Mesendoderm (in vitro differentiated cells): ENCODE results near the gene SELENOO. TPM values are rescaled to one million over a fixed set of nuclear protein-coding genes. Genes with fewer than 3 reads are reported as not detected.

Experiments used
- DNase-seq: peaks from one replicate; pipeline ENCODE4 v3.0.0; 2013
- H2AK5ac ChIP-seq: 2 replicates; pipeline ENCODE4 v1.6.1; 2013; ENCODE audit warnings: low read length, inconsistent platforms
- H2BK120ac ChIP-seq: 2 replicates; pipeline ENCODE4 v1.6.1; 2013; ENCODE audit warnings: low read depth, mild to moderate bottlenecking, low read length, moderate library complexity, mixed read lengths
- H2BK15ac ChIP-seq: replicated peaks from 2 replicates; pipeline ENCODE4 v1.6.1; 2013; ENCODE audit warnings: low read depth, mild to moderate bottlenecking, moderate library complexity
- H2BK5ac ChIP-seq: 2 replicates; pipeline ENCODE4 v1.6.1; 2013; ENCODE audit warnings: low read length, inconsistent platforms
- H3K18ac ChIP-seq: 2 replicates; pipeline ENCODE4 v1.6.1; 2013; ENCODE audit warnings: mild to moderate bottlenecking, low read length, mixed read lengths
- H3K23ac ChIP-seq: one replicate; pipeline ENCODE4 v1.6.1; 2013; ENCODE audit warnings: low read length
- H3K27ac ChIP-seq: 2 replicates; pipeline ENCODE4 v1.5.1; 2013; ENCODE audit warnings: low read depth, mild to moderate bottlenecking, inconsistent platforms, low read length, moderate library complexity
- H3K27me3 ChIP-seq: 2 replicates; pipeline ENCODE4 v1.6.1; 2013; ENCODE audit warnings: low read length, control low read depth, mild to moderate bottlenecking, inconsistent platforms; ENCODE audit not compliant: insufficient read depth, poor library complexity
- H3K36me3 ChIP-seq: 2 replicates; pipeline ENCODE4 v1.6.1; 2013; ENCODE audit warnings: low read length, inconsistent platforms; ENCODE audit not compliant: control insufficient read depth, insufficient read depth
- H3K4ac ChIP-seq: one replicate; pipeline ENCODE4 v1.6.1; 2013; ENCODE audit warnings: low read depth, mild to moderate bottlenecking, low read length, moderate library complexity
- H3K4me1 ChIP-seq: 2 replicates; pipeline ENCODE4 v1.6.1; 2013; ENCODE audit warnings: low read depth, low read length, inconsistent platforms; ENCODE audit not compliant: control insufficient read depth
- H3K4me2 ChIP-seq: 2 replicates; pipeline ENCODE4 v1.6.1; 2013; ENCODE audit warnings: low read length
- H3K4me3 ChIP-seq: 2 replicates; pipeline ENCODE4 v1.5.1; 2013; ENCODE audit warnings: mild to moderate bottlenecking, low read length
- H3K56ac ChIP-seq: one replicate; pipeline ENCODE4 v1.6.1; 2013; ENCODE audit warnings: low read length
- H3K79me1 ChIP-seq: 2 replicates; pipeline ENCODE4 v1.6.1; 2013; ENCODE audit warnings: low read length, inconsistent platforms
- H3K79me2 ChIP-seq: 2 replicates; pipeline ENCODE4 v1.6.1; 2013; ENCODE audit warnings: mild to moderate bottlenecking, low read length; ENCODE audit not compliant: control insufficient read depth, insufficient read depth
- H3K9ac ChIP-seq: 2 replicates; pipeline ENCODE4 v1.6.1; 2013; ENCODE audit warnings: low read length, inconsistent platforms
- H4K5ac ChIP-seq: one replicate; pipeline ENCODE4 v1.6.1; 2013; ENCODE audit warnings: low read length
- H4K8ac ChIP-seq: one replicate; pipeline ENCODE4 v1.6.1; 2013; ENCODE audit warnings: low read depth, mild to moderate bottlenecking, control low read depth, low read length, moderate library complexity
- WGBS: extraction: QIAGEN DNeasy Blood & Tissue Kit; methylation state at CpG from one replicate; pipeline ENCODE4 v1.1.7; 2013; ENCODE audit warnings: low lambda C conversion rate, missing lambda C conversion rate; ENCODE audit not compliant: insufficient coverage; ENCODE audit errors: extremely low coverage; 5-methylcytosine and 5-hydroxymethylcytosine counted together
- polyA plus RNA-seq, 2 experiments: library from polyadenylated mRNA; stranded (reverse); fragments of 200-250 nt; gene quantifications; one replicate each; pipeline ENCODE4 v1.2.3, GENCODE V29; 2013

SELENOO gene, protein sequence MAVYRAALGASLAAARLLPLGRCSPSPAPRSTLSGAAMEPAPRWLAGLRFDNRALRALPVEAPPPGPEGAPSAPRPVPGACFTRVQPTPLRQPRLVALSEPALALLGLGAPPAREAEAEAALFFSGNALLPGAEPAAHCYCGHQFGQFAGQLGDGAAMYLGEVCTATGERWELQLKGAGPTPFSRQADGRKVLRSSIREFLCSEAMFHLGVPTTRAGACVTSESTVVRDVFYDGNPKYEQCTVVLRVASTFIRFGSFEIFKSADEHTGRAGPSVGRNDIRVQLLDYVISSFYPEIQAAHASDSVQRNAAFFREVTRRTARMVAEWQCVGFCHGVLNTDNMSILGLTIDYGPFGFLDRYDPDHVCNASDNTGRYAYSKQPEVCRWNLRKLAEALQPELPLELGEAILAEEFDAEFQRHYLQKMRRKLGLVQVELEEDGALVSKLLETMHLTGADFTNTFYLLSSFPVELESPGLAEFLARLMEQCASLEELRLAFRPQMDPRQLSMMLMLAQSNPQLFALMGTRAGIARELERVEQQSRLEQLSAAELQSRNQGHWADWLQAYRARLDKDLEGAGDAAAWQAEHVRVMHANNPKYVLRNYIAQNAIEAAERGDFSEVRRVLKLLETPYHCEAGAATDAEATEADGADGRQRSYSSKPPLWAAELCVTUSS
- 8.4 TPM for polyA plus RNA-seq (2013, experiment 1 of 2)
- polyA plus RNA-seq (2013, experiment 2 of 2): 8.9 TPM

- WGBS: no CpG with 5 or more reads among the region's 105 CpGs
- peak; percentile 86 for DNase-seq
Observed at GRCh38 chr22:50200461-50201190, at the start of gene SELENOO. Gene SELENOO (plus strand): TSS chr22:50201011. CDS start chr22:50201037, 26 bp downstream.

DNA sequence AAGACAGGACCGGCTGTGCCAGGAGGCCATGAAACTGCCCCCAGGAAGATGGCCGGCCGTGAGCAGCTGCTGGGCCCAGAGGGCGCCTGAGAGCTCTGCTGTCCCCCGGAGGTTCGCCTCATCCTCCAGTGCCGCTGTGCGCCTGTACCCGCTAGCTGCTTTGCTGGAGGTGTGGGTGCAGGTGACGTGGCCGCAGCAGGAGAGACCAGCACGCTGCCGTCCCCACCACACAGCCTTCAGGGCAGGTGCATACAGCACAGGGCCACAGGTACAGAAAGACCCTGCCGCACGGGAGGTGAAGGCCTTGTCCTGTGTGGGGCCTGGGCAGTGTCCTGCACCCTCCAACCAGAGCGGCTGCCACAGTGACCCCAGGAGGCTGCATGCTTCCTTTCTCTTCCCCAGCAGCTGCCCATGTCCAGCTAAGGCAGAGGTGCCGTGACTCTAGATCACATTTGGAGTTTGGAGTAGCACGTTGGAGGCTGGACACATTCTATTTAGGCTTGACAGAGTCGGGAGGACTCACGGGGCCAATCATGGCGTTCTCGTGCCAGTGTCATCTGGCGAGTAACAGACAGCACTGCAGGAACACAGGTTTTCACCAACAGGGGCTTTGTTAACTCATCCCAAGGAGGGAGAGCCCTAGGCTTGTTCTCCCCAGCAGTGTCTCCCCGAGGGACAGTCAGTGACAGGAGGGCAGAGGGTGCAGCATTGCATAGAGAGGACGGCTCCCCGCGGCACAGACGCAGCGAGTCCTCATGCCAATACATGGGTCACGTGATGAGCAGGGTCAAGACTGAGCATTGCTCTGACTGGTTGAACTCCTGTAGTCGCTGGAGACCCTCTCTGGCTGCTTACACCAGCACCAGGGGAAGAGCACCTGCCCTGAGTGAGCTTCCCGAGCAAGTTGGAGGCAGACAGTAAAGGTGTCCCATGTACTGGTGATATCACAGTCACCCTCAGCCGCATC lies 49.0 kb upstream of the SELENOO start:
- Histone ChIP-seq H3K79me2 (no peaks in the 10 kb centered on the region), H2AK5ac (no peak overlapping the region), H3K36me3 (no peaks in the 10 kb centered on the region), H3K23ac (no peak overlapping the region), H2BK5ac (no peak overlapping the region), H2BK120ac (no peak overlapping the region), H3K4me1 (no peaks in the 10 kb centered on the region), H3K18ac (no peak overlapping the region), H2BK15ac (no peak overlapping the region), H3K4me2 (no peak overlapping the region), H3K4me3 (no peak overlapping the region), H3K27me3 (no peaks in the 10 kb centered on the region), H4K5ac (no peak overlapping the region), H3K79me1 (no peaks in the 10 kb centered on the region), H3K9ac (no peak overlapping the region), H3K4ac (no peak overlapping the region), H4K8ac (no peak overlapping the region), H3K27ac (no peak overlapping the region), H3K56ac (no peak overlapping the region)
- WGBS: no CpG with 5 or more reads among the region's 33 CpGs
- no peak for DNase-seq

More at GRCh38 chr22:50200461-50201190, at the start of gene SELENOO:
- peaks cover 12% of the 10 kb centered on the region for H3K79me1 ChIP-seq
- H2AK5ac ChIP-seq: no peak within 1 kb of the TSS
- peak within 1 kb of the TSS; percentile 92 for H3K56ac ChIP-seq
- peak within 1 kb of the TSS; percentile 83 for H3K9ac ChIP-seq
- no peak within 1 kb of the TSS for H2BK5ac ChIP-seq
- H3K27me3 ChIP-seq: no peaks in the 10 kb centered on the region
- H4K8ac ChIP-seq: peak within 1 kb of the TSS; percentile 89
- peak within 1 kb of the TSS; percentile 78 for H3K4me3 ChIP-seq
- no peak within 1 kb of the TSS for H2BK15ac ChIP-seq
- H4K5ac ChIP-seq: no peak within 1 kb of the TSS
- peak within 1 kb of the TSS; percentile 84 for H3K4me2 ChIP-seq
- H3K27ac ChIP-seq: no peak within 1 kb of the TSS
- peaks cover 7% of the 10 kb centered on the region for H3K79me2 ChIP-seq
- H3K4ac ChIP-seq: peak within 1 kb of the TSS; percentile 39
- H2BK120ac ChIP-seq: no peak within 1 kb of the TSS
- H3K36me3 ChIP-seq: peaks cover 2% of the 10 kb centered on the region
- H3K23ac ChIP-seq: peak within 1 kb of the TSS; percentile 15
- H3K4me1 ChIP-seq: peaks cover 3% of the 10 kb centered on the region
- peak within 1 kb of the TSS; percentile 65 for H3K18ac ChIP-seq

DNA sequence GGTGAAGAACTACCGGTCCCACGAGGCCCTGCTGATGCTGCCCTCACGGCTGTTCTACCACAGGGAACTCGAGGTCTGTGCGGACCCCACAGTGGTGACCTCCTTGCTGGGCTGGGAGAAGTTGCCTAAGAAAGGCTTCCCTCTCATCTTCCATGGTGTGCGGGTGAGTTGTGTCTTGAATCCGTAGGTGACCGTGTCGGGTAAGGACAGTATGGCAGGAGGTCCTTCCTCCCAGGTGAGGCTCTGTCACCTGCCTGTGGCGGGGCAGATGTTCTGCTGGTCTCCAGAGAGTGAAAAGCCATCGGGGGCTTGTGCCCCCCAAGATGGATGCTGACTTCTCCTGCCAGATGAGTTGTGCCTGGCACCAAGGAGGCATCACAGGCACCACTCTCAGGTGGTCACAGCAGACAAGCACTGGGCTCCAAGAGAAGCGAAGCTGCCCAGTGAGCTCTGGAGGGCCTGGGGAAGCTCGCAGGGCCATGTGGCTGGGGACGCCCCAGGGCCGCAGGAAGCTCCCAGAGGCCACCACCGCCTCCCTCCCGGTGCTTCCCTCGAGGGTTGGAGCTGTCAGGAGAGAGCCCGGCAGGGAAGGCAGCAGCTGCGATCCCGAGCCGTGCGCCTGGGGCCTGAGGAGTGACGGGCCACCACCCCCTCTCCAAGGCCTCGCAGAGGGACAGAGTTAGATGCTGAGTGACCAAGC lies 47.6 kb upstream of the SELENOO start:
- Histone ChIP-seq H2AK5ac (no peak overlapping the region), H3K4me2 (no peak overlapping the region), H3K27me3 (no peaks in the 10 kb centered on the region), H3K4ac (no peak overlapping the region), H3K4me3 (no peak overlapping the region), H4K8ac (no peak overlapping the region), H3K79me2 (no peaks in the 10 kb centered on the region), H3K36me3 (no peaks in the 10 kb centered on the region), H2BK5ac (no peak overlapping the region), H2BK15ac (no peak overlapping the region), H2BK120ac (no peak overlapping the region), H3K56ac (no peak overlapping the region), H3K4me1 (no peaks in the 10 kb centered on the region), H3K18ac (no peak overlapping the region), H3K79me1 (no peaks in the 10 kb centered on the region), H4K5ac (no peak overlapping the region), H3K23ac (no peak overlapping the region), H3K9ac (no peak overlapping the region), H3K27ac (no peak overlapping the region)
- no CpG with 5 or more reads among the region's 25 CpGs for WGBS
- DNase-seq: no peak

DNA sequence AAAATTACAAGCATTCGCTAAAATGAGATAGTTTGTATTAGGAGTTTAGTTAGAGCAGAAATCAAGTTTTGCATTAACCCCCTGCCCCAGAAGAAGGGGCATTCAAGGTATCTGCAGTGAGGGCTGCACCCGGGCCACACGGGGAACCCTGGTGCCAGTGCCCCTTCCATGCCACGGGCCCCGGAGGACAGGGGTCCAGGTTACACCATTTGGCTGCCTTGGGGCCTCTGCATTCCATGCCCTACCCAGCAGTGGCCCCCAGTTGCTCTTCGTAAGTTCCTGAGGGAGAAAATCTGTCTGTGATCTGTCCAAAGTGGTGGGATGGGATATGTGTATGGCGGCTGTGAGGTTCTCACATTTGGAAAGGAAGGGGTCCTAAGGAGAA lies 47.1 kb upstream of the SELENOO start:
- H3K36me3 ChIP-seq: no peaks in the 10 kb centered on the region
- no peak overlapping the region for H3K27ac ChIP-seq
- H3K4ac ChIP-seq: no peak overlapping the region
- no peak overlapping the region for H3K9ac ChIP-seq
- no peaks in the 10 kb centered on the region for H3K79me1 ChIP-seq
- H3K79me2 ChIP-seq: no peaks in the 10 kb centered on the region
- H4K5ac ChIP-seq: no peak overlapping the region
- H3K4me1 ChIP-seq: no peaks in the 10 kb centered on the region
- no peaks in the 10 kb centered on the region for H3K27me3 ChIP-seq
- no CpG with 5 or more reads among the region's 7 CpGs for WGBS
- H3K56ac ChIP-seq: no peak overlapping the region
- DNase-seq: no peak
- no peak overlapping the region for H2BK5ac ChIP-seq
- no peak overlapping the region for H3K23ac ChIP-seq
- H4K8ac ChIP-seq: no peak overlapping the region
- H3K18ac ChIP-seq: no peak overlapping the region
- H2BK120ac ChIP-seq: no peak overlapping the region
- H3K4me2 ChIP-seq: no peak overlapping the region
- no peak overlapping the region for H2AK5ac ChIP-seq
- H2BK15ac ChIP-seq: no peak overlapping the region
- no peak overlapping the region for H3K4me3 ChIP-seq
